Fibroblast of skin of left biceps (primary cell): Measurements from ENCODE around the gene OTOF.

Experiments used
- DNase-seq, 2 experiments: peaks; one replicate each; pipeline ENCODE4 v3.0.0-alpha.2; 2013; ENCODE audit warnings: low read depth in 2 of 2

The OTOF gene

GRCh38 chr2:26412091-26412673, 65.7 kb downstream of the OTOF start:
- DNase-seq = no peak

GRCh38 chr2:26411419-26411818, 66.5 kb downstream of the OTOF start:
- DNase-seq = no peak

GRCh38 chr2:26410764-26411243, 67.1 kb downstream of the OTOF start:
- DNase-seq = no peak

DNA sequence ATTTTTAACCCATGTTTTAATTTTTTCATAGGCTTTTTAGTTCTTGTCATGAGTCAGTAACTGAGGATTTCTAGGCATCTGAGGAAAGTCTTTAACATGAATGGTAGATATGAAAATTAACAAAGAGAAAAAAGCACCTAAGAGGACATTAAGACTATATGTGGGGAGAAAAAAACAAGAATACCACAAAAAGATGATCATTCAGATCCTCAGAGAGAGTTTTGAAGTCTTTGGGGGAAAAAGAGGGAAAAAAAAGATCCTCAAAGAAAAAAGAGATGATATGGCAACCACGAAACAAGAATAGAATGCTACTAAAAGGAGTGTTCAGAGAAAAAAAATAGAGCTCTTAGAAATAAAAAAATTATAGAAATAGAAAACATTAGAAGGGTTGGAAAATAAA, 68.1 kb downstream of the OTOF start:
- no peak for DNase-seq

DNA sequence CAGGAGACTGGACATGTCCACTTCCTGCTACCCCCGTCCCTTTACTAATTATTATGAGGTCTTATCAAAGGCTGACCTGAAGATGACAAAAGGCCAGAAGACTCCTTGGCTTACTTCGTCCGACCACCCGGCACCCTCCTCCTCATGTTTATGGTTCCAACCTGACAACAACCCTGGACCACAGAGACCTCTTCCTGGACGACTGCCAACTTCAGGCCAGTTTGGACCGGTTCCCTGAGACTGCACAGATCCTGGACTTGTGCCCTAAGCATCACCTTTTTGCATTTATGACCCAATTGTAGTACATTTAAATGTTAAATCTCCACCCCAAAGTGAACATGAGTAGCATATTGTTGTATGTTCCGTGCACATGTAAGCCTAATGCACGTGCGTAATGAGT, 70.4 kb downstream of the OTOF start:
- no peak for DNase-seq
